Breast epithelium (tissue), 3 donors: ENCODE results near the gene GPC3.

Source experiments
- POLR2AphosphoS5 ChIP-seq, 3 donors: sonication (generic); formaldehyde crosslinking; IDR thresholded peaks; one replicate each; pipeline ENCODE4 v1.6.1; 2017; ENCODE audit warnings: antibody characterized with exemption in 3 of 3
- TF ChIP-seq, protein P1 (sequence below), 3 donors: fragments of 450-650 bp; IDR thresholded peaks; one replicate each; pipeline ENCODE4 v1.5.1; 2016 to 2017; ENCODE audit warnings: antibody characterized with exemption in 3 of 3, mild to moderate bottlenecking in 3 of 3, moderate library complexity in 3 of 3

DNA sequence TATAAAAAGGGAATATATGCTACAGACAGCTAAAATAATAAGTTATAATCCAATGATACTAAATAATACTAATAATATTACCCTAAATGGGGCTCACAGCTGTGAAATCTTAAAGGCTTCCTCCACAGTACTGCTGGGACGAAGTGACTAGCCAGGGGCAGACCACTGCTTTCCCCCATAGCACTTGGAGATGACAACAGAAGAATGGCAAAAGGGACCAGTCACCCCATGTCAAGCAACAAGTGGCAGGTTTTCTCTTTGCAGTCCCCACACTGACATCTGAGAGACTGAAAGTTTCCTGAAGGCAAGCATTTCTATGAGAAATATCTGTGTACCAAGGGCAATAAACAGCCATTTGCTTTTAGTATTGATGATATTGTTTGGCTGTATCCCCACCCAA lies 396.6 kb downstream of the GPC3 start:
- TF ChIP-seq, protein P1, sequence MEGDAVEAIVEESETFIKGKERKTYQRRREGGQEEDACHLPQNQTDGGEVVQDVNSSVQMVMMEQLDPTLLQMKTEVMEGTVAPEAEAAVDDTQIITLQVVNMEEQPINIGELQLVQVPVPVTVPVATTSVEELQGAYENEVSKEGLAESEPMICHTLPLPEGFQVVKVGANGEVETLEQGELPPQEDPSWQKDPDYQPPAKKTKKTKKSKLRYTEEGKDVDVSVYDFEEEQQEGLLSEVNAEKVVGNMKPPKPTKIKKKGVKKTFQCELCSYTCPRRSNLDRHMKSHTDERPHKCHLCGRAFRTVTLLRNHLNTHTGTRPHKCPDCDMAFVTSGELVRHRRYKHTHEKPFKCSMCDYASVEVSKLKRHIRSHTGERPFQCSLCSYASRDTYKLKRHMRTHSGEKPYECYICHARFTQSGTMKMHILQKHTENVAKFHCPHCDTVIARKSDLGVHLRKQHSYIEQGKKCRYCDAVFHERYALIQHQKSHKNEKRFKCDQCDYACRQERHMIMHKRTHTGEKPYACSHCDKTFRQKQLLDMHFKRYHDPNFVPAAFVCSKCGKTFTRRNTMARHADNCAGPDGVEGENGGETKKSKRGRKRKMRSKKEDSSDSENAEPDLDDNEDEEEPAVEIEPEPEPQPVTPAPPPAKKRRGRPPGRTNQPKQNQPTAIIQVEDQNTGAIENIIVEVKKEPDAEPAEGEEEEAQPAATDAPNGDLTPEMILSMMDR (IDR thresholded peaks at IDR 0.05): no peak
- TF ChIP-seq POLR2AphosphoS5 (IDR thresholded peaks at IDR 0.05): no peak
